GM23338 (cell line): ENCODE results near the gene C16orf86. TPM values are rescaled to one million over a fixed set of nuclear protein-coding genes. Genes with fewer than 3 reads are reported as not detected.

Source experiments
- ATAC-seq: fragments of 200-7000 bp; cut with Tn5 transposase; 3 replicates; pipeline ENCODE4 v1.9.1; 2020
- DNase-seq: peaks from one replicate; pipeline ENCODE4 v3.0.0-alpha.2; 2015; ENCODE audit warnings: low spot score
- H2AFZ ChIP-seq: fragments of 200-600 bp; sonication (generic); 2 replicates; pipeline ENCODE4 v1.8.0; 2016; ENCODE audit warnings: antibody characterized with exemption, mild to moderate bottlenecking, moderate library complexity
- H3F3A ChIP-seq: fragments of 200-600 bp; sonication (generic); replicated peaks from 2 replicates; pipeline ENCODE4 v1.8.0; 2017; ENCODE audit warnings: antibody characterized with exemption, mixed run types, low read depth
- H3K27ac ChIP-seq: fragments of 200-600 bp; sonication (generic); 2 replicates; pipeline ENCODE4 v1.6.1; 2016; ENCODE audit warnings: low read depth
- H3K27me3 ChIP-seq: fragments of 200-600 bp; sonication (generic); 2 replicates; pipeline ENCODE4 v1.8.0; 2016; ENCODE audit warnings: mild to moderate bottlenecking, mixed run types, moderate library complexity; ENCODE audit not compliant: insufficient read depth
- H3K36me3 ChIP-seq: fragments of 200-600 bp; sonication (generic); 2 replicates; pipeline ENCODE4 v1.8.0; 2016; ENCODE audit warnings: mild to moderate bottlenecking; ENCODE audit not compliant: insufficient read depth
- H3K4me1 ChIP-seq: fragments of 200-600 bp; sonication (generic); 2 replicates; pipeline ENCODE4 v1.8.0; 2016; ENCODE audit warnings: mild to moderate bottlenecking, moderate library complexity; ENCODE audit not compliant: insufficient read depth
- H3K4me2 ChIP-seq: fragments of 200-600 bp; sonication (generic); 2 replicates; pipeline ENCODE4 v1.7.1; 2017; ENCODE audit warnings: mixed run types
- H3K4me3 ChIP-seq: fragments of 200-600 bp; sonication (generic); 2 replicates; pipeline ENCODE4 v1.6.1; 2016; ENCODE audit warnings: mixed run types
- H3K79me2 ChIP-seq: fragments of 200-600 bp; sonication (generic); replicated peaks from 2 replicates; pipeline ENCODE4 v1.8.0; 2017; ENCODE audit warnings: mild to moderate bottlenecking; ENCODE audit not compliant: insufficient read depth
- H3K9me2 ChIP-seq: fragments of 200-600 bp; sonication (generic); 2 replicates; pipeline ENCODE4 v1.8.0; 2017; ENCODE audit not compliant: insufficient read depth
- H4K20me1 ChIP-seq: fragments of 200-600 bp; sonication (generic); replicated peaks from 2 replicates; pipeline ENCODE4 v1.8.0; 2017; ENCODE audit warnings: mild to moderate bottlenecking; ENCODE audit not compliant: insufficient read depth
- H3K27ac Mint-ChIP-seq: 2 replicates; pipeline ENCODE4 v1.8.0; 2020; ENCODE audit warnings: inconsistent platforms, mild to moderate bottlenecking, moderate library complexity, mixed read lengths
- H3K27me3 Mint-ChIP-seq: 3 replicates; pipeline ENCODE4 v1.8.0; 2022; ENCODE audit warnings: low read depth, mild to moderate bottlenecking, moderate library complexity, mixed read lengths, inconsistent platforms; ENCODE audit not compliant: insufficient read depth, poor library complexity
- H3K36me3 Mint-ChIP-seq: 3 replicates; pipeline ENCODE4 v1.8.0; 2021; ENCODE audit warnings: low read depth, mild to moderate bottlenecking, inconsistent platforms, moderate library complexity, mixed read lengths
- H3K4me1 Mint-ChIP-seq: 3 replicates; pipeline ENCODE4 v1.8.0; 2020; ENCODE audit warnings: mild to moderate bottlenecking, inconsistent platforms, mixed read lengths
- H3K4me3 Mint-ChIP-seq: 3 replicates; pipeline ENCODE4 v1.8.0; 2021; ENCODE audit warnings: moderate library complexity, mild to moderate bottlenecking, inconsistent platforms, mixed read lengths
- H3K9me3 Mint-ChIP-seq: 3 replicates; pipeline ENCODE4 v1.8.0; 2020; ENCODE audit warnings: moderate library complexity, mild to moderate bottlenecking, inconsistent platforms, mixed read lengths
- CREB1 ChIP-seq: fragments of 250-450 bp; sonication (Bioruptor Pico); IDR thresholded peaks from 2 replicates; pipeline ENCODE4 v1.5.0; 2020; ENCODE audit warnings: low read depth, mild to moderate bottlenecking, moderate library complexity
- ETS1 ChIP-seq: IDR thresholded peaks from 2 replicates; pipeline ENCODE4 v1.6.1; 2016; ENCODE audit warnings: antibody characterized with exemption
- EZH2 ChIP-seq: fragments of 200-600 bp; sonication (generic); IDR thresholded peaks from one replicate; pipeline ENCODE4 v1.8.0; 2017; ENCODE audit warnings: antibody characterized with exemption, mild to moderate bottlenecking, low read depth; ENCODE audit not compliant: unreplicated experiment
- EZH2phosphoT487 ChIP-seq: fragments of 200-600 bp; sonication (generic); IDR thresholded peaks from one replicate; pipeline ENCODE4 v1.8.1; 2018; ENCODE audit warnings: antibody characterized with exemption; ENCODE audit not compliant: unreplicated experiment
- JUNB ChIP-seq: IDR thresholded peaks from one replicate; pipeline ENCODE4 v1.6.1; 2016; ENCODE audit warnings: antibody characterized with exemption; ENCODE audit not compliant: unreplicated experiment
- NANOG ChIP-seq: IDR thresholded peaks from 2 replicates; pipeline ENCODE4 v1.6.1; 2016; ENCODE audit warnings: antibody characterized with exemption, borderline replicate concordance
- POLR2AphosphoS5 ChIP-seq: IDR thresholded peaks from 2 replicates; pipeline ENCODE4 v1.6.1; 2016; ENCODE audit warnings: antibody characterized with exemption, low read depth
- STAT1 ChIP-seq: IDR thresholded peaks from one replicate; pipeline ENCODE4 v1.6.1; 2016; ENCODE audit warnings: antibody characterized with exemption; ENCODE audit not compliant: unreplicated experiment
- ZNF114 ChIP-seq: fragments of 250-450 bp; sonication (Bioruptor Pico); IDR thresholded peaks from 2 replicates; pipeline ENCODE4 v1.5.0; 2020; ENCODE audit warnings: mild to moderate bottlenecking, moderate library complexity
- ZNF331 ChIP-seq: fragments of 250-450 bp; sonication (Bioruptor Pico); IDR thresholded peaks from 2 replicates; pipeline ENCODE4 v1.5.0; 2020; ENCODE audit warnings: low read depth, mild to moderate bottlenecking, moderate library complexity
- polyA plus RNA-seq: library from polyadenylated mRNA; unstranded; fragments of >200 nt; fragmentation: Nextera tagmentation; extraction: Ambion mirVana; gene quantifications from 2 replicates; pipeline ENCODE4 v1.2.1, GENCODE V29; 2016
- total RNA-seq: library from RNA; depleted of rRNA; stranded (reverse); fragments of >200 nt; shearing (Covaris generic); gene quantifications from 2 replicates; pipeline ENCODE4 v1.2.3, GENCODE V29; 2014
- TF ChIP-seq, protein P1 (sequence below): IDR thresholded peaks from one replicate; pipeline ENCODE4 v1.6.1; 2018; ENCODE audit warnings: antibody characterized with exemption; ENCODE audit not compliant: unreplicated experiment
- TF ChIP-seq, protein P2 (sequence below), 2 experiments: fragments of 200-600 bp in 1 of 2; sonication (generic) in 1 of 2; conservative IDR thresholded peaks; 2 replicates each; pipeline versions ENCODE4 v1.5.1 to v1.6.1; 2016 to 2017; ENCODE audit warnings: antibody characterized with exemption in 2 of 2, low read depth in 2 of 2, mild to moderate bottlenecking in 2 of 2, moderate library complexity in 1 of 2
- TF ChIP-seq, protein P3 (sequence below): fragments of 250-450 bp; sonication (Bioruptor Pico); IDR thresholded peaks from 2 replicates; pipeline ENCODE4 v1.5.0; 2020; ENCODE audit warnings: mild to moderate bottlenecking, moderate library complexity

C16orf86 gene
- total and polyA plus RNA-seq, 2 experiments from 2014 or later = 0.87 to 1.1 TPM

DNA sequence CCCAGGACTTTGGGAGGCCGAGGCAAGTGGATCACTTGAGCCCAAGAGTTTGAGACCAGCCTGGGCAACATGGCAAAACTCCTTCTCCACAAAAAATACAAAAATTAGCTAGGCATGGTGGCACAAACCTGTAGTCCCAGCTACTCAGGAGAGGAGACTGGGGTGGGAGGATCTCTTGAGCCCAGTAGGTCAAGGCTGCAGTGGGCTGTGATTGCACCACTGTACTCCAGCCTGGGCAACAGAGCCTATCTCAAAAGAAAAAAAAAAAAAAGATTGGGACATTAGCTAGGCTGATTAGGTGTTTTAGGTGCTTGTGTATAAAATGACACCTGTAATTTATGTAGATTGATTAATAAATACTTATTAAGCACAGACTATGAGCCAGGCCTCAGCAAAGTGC lies 42.4 kb downstream of the C16orf86 start:
- Histone ChIP-seq H3K9me2 (no peaks in the 10 kb centered on the region), H3K79me2 (peaks cover 90% of the 10 kb centered on the region), H3K4me2 (peak overlapping the region; percentile 42; the same call in 1 of the 2 replicates), H3K4me1 (peaks cover 31% of the 10 kb centered on the region), H3K36me3 (no peaks in the 10 kb centered on the region), H3K4me3 (no peak overlapping the region), H2AFZ (no peak overlapping the region), H3K27ac (no peak overlapping the region; the same call in 1 of the 2 replicates), H3F3A (peaks cover 8% of the 10 kb centered on the region; the same call in 1 of the 2 replicates), H4K20me1 (peaks cover 22% of the 10 kb centered on the region; the same call in 1 of the 2 replicates), H3K27me3 (no peaks in the 10 kb centered on the region)
- no peak overlapping the region; the same call in 1 of the 2 replicates for H3K27ac Mint-ChIP-seq
- H3K36me3 Mint-ChIP-seq = peaks cover 7% of the 10 kb centered on the region; the same call in 1 of the 3 replicates
- no peaks in the 10 kb centered on the region for H3K9me3 Mint-ChIP-seq
- ATAC-seq (peak; percentile 39), DNase-seq (no peak)
- peaks cover 3% of the 10 kb centered on the region for H3K27me3 Mint-ChIP-seq
- no peak overlapping the region for H3K4me3 Mint-ChIP-seq
- H3K4me1 Mint-ChIP-seq = peaks cover 27% of the 10 kb centered on the region
- TF ChIP-seq EZH2phosphoT487 (no peak), EZH2 (no peak), ZNF114 (CRISPR knock-in tag) (no peak), JUNB (no peak), STAT1 (no peak), ZNF331 (CRISPR knock-in tag) (no peak), CREB1 (no peak), POLR2AphosphoS5 (no peak), NANOG (no peak), ETS1 (no peak)
- TF ChIP-seq, protein P1, sequence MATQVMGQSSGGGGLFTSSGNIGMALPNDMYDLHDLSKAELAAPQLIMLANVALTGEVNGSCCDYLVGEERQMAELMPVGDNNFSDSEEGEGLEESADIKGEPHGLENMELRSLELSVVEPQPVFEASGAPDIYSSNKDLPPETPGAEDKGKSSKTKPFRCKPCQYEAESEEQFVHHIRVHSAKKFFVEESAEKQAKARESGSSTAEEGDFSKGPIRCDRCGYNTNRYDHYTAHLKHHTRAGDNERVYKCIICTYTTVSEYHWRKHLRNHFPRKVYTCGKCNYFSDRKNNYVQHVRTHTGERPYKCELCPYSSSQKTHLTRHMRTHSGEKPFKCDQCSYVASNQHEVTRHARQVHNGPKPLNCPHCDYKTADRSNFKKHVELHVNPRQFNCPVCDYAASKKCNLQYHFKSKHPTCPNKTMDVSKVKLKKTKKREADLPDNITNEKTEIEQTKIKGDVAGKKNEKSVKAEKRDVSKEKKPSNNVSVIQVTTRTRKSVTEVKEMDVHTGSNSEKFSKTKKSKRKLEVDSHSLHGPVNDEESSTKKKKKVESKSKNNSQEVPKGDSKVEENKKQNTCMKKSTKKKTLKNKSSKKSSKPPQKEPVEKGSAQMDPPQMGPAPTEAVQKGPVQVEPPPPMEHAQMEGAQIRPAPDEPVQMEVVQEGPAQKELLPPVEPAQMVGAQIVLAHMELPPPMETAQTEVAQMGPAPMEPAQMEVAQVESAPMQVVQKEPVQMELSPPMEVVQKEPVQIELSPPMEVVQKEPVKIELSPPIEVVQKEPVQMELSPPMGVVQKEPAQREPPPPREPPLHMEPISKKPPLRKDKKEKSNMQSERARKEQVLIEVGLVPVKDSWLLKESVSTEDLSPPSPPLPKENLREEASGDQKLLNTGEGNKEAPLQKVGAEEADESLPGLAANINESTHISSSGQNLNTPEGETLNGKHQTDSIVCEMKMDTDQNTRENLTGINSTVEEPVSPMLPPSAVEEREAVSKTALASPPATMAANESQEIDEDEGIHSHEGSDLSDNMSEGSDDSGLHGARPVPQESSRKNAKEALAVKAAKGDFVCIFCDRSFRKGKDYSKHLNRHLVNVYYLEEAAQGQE = no peak
- TF ChIP-seq, protein P2, sequence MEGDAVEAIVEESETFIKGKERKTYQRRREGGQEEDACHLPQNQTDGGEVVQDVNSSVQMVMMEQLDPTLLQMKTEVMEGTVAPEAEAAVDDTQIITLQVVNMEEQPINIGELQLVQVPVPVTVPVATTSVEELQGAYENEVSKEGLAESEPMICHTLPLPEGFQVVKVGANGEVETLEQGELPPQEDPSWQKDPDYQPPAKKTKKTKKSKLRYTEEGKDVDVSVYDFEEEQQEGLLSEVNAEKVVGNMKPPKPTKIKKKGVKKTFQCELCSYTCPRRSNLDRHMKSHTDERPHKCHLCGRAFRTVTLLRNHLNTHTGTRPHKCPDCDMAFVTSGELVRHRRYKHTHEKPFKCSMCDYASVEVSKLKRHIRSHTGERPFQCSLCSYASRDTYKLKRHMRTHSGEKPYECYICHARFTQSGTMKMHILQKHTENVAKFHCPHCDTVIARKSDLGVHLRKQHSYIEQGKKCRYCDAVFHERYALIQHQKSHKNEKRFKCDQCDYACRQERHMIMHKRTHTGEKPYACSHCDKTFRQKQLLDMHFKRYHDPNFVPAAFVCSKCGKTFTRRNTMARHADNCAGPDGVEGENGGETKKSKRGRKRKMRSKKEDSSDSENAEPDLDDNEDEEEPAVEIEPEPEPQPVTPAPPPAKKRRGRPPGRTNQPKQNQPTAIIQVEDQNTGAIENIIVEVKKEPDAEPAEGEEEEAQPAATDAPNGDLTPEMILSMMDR (conservative IDR thresholded peaks at IDR 0.05; ENCODE audit: low read depth in 2 of 2) = no peak
- TF ChIP-seq, protein P3, sequence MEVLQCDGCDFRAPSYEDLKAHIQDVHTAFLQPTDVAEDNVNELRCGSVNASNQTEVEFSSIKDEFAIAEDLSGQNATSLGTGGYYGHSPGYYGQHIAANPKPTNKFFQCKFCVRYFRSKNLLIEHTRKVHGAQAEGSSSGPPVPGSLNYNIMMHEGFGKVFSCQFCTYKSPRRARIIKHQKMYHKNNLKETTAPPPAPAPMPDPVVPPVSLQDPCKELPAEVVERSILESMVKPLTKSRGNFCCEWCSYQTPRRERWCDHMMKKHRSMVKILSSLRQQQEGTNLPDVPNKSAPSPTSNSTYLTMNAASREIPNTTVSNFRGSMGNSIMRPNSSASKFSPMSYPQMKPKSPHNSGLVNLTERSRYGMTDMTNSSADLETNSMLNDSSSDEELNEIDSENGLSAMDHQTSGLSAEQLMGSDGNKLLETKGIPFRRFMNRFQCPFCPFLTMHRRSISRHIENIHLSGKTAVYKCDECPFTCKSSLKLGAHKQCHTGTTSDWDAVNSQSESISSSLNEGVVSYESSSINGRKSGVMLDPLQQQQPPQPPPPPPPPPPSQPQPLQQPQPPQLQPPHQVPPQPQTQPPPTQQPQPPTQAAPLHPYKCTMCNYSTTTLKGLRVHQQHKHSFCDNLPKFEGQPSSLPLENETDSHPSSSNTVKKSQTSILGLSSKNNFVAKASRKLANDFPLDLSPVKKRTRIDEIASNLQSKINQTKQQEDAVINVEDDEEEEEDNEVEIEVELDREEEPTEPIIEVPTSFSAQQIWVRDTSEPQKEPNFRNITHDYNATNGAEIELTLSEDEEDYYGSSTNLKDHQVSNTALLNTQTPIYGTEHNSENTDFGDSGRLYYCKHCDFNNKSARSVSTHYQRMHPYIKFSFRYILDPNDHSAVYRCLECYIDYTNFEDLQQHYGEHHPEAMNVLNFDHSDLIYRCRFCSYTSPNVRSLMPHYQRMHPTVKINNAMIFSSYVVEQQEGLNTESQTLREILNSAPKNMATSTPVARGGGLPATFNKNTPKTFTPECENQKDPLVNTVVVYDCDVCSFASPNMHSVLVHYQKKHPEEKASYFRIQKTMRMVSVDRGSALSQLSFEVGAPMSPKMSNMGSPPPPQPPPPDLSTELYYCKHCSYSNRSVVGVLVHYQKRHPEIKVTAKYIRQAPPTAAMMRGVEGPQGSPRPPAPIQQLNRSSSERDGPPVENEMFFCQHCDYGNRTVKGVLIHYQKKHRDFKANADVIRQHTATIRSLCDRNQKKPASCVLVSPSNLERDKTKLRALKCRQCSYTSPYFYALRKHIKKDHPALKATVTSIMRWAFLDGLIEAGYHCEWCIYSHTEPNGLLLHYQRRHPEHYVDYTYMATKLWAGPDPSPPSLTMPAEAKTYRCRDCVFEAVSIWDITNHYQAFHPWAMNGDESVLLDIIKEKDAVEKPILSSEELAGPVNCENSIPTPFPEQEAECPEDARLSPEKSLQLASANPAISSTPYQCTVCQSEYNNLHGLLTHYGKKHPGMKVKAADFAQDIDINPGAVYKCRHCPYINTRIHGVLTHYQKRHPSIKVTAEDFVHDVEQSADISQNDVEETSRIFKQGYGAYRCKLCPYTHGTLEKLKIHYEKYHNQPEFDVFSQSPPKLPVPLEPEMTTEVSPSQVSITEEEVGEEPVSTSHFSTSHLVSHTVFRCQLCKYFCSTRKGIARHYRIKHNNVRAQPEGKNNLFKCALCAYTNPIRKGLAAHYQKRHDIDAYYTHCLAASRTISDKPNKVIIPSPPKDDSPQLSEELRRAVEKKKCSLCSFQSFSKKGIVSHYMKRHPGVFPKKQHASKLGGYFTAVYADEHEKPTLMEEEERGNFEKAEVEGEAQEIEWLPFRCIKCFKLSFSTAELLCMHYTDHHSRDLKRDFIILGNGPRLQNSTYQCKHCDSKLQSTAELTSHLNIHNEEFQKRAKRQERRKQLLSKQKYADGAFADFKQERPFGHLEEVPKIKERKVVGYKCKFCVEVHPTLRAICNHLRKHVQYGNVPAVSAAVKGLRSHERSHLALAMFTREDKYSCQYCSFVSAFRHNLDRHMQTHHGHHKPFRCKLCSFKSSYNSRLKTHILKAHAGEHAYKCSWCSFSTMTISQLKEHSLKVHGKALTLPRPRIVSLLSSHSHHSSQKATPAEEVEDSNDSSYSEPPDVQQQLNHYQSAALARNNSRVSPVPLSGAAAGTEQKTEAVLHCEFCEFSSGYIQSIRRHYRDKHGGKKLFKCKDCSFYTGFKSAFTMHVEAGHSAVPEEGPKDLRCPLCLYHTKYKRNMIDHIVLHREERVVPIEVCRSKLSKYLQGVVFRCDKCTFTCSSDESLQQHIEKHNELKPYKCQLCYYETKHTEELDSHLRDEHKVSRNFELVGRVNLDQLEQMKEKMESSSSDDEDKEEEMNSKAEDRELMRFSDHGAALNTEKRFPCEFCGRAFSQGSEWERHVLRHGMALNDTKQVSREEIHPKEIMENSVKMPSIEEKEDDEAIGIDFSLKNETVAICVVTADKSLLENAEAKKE (CRISPR knock-in tag) = no peak
